Activated CD4-positive, alpha-beta T cell treated with anti-CD3 and anti-CD28 coated beads for 24 hours (primary cell): ENCODE measurements around the gene SYNPO.

ENCODE experiments used
- DNase-seq, 2 donors: peaks; one replicate each; pipeline ENCODE4 v3.0.0-alpha.2; 2020; ENCODE audit warnings: low read depth in 2 of 2

SYNPO gene

DNA sequence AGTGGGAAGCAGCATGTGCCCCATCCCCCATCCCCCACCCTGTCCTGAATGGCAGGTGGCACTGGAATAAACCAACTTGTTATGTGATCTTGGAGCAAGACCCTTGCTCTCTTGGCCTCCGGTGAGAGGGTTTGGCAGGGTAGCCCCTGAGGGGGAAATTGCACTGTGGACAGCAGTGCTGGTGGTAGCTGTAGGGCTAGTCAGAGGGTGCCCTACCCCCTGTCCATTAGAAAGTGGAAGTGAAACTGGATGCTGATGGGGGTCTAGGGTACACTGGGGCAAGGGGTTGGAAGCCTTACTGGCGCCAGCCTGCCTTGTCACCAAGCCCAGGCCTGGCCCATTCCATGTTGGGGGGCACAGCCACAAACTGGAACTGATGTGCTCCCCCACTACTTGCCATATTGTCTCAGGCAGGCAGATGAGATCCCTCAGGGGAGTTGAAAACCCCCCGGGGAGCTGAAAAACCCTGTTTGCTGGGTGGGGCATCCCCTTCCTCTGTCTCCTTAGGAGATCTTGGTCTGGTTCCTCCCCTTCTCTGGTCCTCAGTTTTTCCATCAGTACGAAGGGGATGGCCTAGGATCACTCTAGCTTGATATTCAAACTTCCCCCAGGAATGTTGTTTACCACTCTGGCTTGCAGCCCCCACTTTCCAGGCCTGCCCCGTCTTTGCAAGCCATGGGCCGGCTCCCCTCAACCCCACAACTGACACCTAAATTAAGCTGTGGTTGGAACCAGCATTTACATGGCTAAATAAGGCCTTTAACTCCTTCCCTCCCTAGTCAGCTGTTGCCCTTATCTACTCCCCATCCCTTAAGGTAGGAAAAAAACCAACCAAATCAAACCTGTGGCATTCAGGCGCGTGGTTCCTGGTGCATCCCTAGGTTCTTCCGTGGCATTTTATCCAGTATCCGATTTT is 14.4 kb upstream of the SYNPO start:
- DNase-seq = no peak

DNA sequence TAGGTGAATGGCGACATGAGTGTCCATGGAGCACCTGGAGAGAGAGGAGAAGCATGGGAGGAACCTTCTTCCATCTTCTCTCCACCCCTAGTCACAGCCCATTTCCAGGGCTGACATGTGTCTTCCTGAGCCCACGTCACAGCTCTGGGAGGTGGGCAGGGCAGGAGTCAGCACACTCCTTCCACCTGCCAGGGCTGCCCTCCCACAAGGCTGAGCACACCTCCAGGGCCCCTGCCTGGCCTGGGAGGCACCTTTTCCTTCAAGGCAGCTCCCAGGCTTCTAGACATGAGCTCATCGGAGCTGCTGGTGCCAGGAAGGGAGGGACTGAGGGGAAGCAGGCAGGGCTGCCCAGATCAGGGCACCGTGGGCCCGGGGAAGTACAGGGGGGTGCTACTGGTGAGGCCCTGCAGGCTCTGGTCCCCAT is 13.6 kb upstream of the SYNPO start:
- DNase-seq = no peak

- no peak for DNase-seq
Measured at GRCh38 chr5:150627731-150628545, 12.5 kb upstream of the SYNPO start.

GRCh38 chr5:150628936-150629485 is 11.4 kb upstream of the SYNPO start:
- DNase-seq = no peak

GRCh38 chr5:150630016-150630415 is 10.4 kb upstream of the SYNPO start:
- no peak for DNase-seq

- DNase-seq = no peak
Measured at GRCh38 chr5:150630461-150631325, 9.8 kb upstream of the SYNPO start.

- DNase-seq = no peak
Measured at GRCh38 chr5:150631326-150631701, 9.1 kb upstream of the SYNPO start.

- DNase-seq = no peak
Measured at GRCh38 chr5:150632305-150633160, 7.9 kb upstream of the SYNPO start.

- no peak for DNase-seq
Measured at GRCh38 chr5:150633429-150633828, 7.0 kb upstream of the SYNPO start.

DNA sequence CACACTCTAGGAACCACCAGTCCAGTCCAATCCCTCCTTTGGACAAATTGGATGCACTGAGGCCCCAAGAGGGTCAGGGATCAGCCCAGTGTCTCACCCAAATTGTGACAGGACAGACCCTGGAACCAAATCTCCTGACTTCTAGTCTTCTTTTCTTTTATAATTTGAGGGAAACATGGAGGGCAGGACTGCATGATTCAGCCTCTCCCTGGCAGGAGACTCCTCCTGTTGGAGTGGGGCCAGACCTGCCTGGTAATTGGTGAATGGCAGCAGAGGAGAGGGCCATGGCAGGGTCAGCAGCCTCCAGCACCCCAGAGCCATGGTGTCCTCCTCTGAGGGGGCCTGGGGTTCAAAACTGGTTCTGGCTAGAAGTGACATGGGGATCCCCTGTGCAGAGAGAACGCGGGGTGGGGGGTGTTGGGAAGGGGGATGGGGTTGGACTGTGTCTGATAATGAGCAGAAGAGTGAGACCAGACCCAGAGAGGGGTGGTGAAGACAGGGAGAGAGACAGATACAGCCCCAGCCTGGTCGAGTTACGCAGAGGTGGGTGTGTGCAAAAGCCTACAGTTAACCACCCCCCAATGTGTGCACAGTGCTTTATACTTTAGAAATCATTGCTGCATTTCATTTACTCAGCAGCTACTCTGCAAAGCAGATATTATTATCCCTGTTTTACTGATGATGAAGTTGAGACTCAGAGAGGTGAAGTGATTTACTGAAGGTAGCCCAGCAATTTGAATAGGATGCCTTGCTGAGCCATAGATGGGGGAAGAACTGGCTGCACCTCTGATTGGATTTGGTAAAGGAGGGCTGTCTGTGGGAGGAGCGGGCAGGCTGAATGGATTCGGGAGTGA is 3.8 kb upstream of the SYNPO start:
- DNase-seq = no peak

DNA sequence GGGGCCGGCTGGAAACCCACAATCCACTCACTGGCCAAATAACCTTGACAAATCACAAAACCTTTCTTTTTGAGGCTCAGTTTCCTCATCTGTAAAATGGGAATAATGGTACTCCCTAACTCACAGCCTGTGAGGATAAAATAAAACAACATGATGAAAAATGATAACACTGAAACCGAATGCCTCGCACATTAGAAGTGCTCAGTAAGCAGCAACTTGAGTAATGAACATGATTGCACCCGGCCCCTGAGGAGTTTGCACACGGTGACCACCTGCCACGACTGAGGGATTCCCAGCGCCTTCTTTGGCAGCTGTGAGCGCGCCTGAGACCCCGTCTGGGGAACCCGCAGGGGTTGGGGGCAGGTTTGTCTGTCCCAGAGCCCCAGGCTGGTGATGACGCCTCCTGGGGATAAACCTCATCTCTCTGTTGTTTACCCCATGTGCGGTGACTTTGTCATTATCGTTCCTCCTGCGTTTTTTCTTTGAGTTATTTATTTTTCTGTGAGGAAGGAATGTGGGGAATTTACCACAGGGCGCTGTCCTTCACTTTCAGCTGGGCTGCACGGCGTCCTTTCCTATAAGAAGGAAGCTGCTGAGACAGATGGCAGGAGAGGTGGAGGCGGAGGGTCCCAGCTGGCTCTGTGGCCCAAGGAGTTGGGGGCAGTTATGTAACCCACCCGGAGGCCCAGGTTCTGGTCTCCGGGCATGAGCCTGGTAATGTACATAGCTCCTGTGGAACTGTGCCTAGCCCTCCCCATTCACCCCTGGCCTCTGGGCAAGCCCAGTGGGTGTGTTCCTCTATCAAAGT is 3.0 kb upstream of the SYNPO start:
- no peak for DNase-seq

GRCh38 chr5:150638053-150638444 is 2.4 kb upstream of the SYNPO start:
- no peak for DNase-seq

GRCh38 chr5:150638488-150639376 is 1.7 kb upstream of the SYNPO start:
- no peak for DNase-seq

DNA sequence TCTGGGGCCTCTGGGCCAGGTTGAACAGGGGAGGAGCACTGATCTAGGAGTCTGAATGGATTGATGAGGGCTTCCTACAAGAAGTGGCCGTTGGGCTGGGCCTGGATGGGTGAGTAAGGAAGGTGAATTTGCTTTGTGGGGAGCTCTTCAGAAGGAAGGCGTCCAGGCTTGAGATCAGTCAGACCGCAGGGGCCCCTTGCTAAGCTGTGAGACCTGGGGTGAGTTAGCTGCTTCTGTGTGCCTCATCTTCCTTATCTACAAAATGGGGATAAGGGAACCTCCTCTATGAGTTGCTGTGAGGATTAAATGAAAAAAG is 1.1 kb upstream of the SYNPO start:
- no peak for DNase-seq

DNA sequence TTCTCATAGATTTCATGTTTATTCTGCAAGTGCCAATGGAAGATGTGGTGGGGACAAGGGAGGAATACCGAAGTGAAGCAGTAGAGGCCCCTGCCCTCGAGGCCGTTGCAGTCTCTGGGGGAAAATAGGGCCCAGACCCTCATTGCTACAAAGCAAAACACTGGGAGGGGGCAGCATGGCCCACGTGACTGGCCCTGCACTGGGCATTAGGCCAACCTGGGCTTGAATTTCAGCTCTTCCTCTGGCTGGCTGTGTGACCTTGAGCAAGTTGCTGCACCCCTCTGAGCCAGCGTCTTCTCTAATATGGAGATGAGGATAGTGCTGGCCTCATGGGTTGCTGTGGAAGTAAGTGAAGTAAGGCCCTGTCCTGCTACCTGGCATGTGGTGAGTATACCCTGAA is 709 bp upstream of the SYNPO start:
- no peak for DNase-seq

- DNase-seq = no peak
Measured at GRCh38 chr5:150641006-150641570, 628 bp downstream of the SYNPO start.

GRCh38 chr5:150641824-150642566 is 1.5 kb downstream of the SYNPO start:
- no peak for DNase-seq
